Medulla oblongata (tissue), 1 donor: Measurements from ENCODE around the gene PEAK3.

Experiments used
- DNase-seq: peaks from one replicate; pipeline ENCODE4 v3.0.0-alpha.2; 2015; ENCODE audit errors: extremely low spot score

PEAK3 gene

GRCh38 chr19:2226051-2226839 is 55.7 kb downstream of the PEAK3 start:
- DNase-seq = no peak

GRCh38 chr19:2225415-2226050 is 56.4 kb downstream of the PEAK3 start:
- DNase-seq = no peak

GRCh38 chr19:2224754-2225349 is 57.1 kb downstream of the PEAK3 start:
- no peak for DNase-seq
